ENCODE measurements around the gene PALLD. TPM values are rescaled to one million over a fixed set of nuclear protein-coding genes. Genes with fewer than 3 reads are reported as not detected.
"Not testable (repeated sequence)": the region's sequence is repeated elsewhere in the genome, so short reads cannot be mapped to it uniquely, and the experiment has no call there.

PALLD gene
- total RNA-seq, 3 donors from 2014 or later: 0.94 to 2.4 (median 1.2) TPM

DNA sequence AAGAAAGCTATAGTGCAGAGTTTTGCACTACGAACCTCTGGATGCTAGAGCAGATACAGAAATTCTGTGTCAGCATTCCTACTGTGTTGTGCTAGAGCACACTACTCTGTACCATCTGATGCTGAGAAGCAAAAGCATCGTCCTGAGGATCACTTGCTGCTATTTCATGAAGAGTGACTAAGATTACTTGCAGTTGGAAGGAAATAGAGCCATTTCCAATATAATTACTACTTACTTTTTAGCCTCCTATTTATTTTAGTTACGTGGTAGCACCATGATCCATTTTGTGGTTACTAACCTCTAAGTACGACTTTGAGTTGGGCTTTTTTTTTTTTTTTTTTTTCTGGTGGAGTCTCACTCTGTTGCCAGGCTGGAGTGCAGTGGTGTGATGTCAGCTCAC lies 226.7 kb downstream of the PALLD start:
- no peaks in the 10 kb centered on the region for H3K36me3 Mint-ChIP-seq (ENCODE audit: insufficient read depth)
- no peak overlapping the region for H3K4me3 Mint-ChIP-seq
- no peak for ATAC-seq
- peaks cover 8% of the 10 kb centered on the region for H3K4me1 Mint-ChIP-seq (ENCODE audit: low read depth)
- H3K9me3 Mint-ChIP-seq: no peaks in the 10 kb centered on the region
- no peak for DNase-seq
- H3K27me3 Mint-ChIP-seq (ENCODE audit: low read depth): peaks cover 18% of the 10 kb centered on the region

DNA sequence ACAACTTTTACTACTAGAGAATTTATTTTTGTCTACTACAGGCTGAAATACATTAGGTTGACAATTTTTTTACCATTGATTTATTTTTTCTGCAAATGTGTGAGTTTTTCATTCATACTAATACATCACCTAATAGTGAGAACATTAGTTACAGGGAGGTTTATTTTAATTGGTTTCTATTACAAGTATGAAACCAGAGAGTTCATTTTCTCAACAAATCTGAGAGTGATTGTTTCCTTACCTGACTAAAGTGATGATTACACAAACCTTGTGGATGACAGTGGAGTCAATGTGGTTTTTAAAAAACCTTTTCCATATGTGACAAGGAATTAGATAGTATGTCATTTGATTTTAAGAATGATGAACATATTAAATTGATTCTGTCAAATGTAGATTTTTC lies 227.4 kb downstream of the PALLD start:
- H3K9me3 Mint-ChIP-seq: no peaks in the 10 kb centered on the region
- no peak overlapping the region for H3K4me3 Mint-ChIP-seq
- no peak for ATAC-seq
- H3K36me3 Mint-ChIP-seq (ENCODE audit: insufficient read depth): no peaks in the 10 kb centered on the region
- peaks cover 8% of the 10 kb centered on the region for H3K4me1 Mint-ChIP-seq (ENCODE audit: low read depth)
- no peak for DNase-seq
- peaks cover 18% of the 10 kb centered on the region for H3K27me3 Mint-ChIP-seq (ENCODE audit: low read depth)

DNA sequence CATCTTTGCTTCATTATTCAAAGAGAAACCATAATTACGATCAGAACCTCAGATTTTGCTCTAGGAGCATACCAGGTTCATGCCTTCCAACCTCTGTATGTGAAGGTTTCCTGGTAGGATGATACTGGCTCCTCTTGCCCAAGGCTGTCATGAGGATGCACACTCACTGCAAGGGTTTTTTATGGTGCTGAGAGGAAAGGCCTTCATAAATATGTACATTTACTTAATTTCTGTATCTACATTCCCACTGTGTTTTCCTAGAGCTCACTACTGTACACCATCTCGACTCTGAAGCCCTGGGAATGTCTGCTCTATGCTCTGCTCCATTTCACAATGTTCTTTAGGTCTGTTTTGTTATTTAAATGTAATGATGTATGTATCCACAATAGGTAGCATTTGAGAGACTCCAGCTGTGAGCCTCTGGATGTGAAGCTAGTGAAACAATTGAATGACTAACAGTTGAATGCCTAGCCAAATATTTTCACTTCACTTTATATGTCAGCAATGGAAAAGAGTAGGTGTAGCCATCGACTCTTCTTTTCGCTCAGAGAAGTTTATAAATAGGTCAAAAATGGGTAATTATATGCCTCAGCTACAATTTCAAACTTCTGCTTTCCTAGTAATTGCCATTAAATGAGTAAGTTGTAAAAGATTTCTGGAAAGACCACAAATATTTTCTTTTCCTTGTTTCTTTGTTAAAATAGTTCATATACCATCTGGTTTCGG lies 228.0 kb downstream of the PALLD start:
- peaks cover 18% of the 10 kb centered on the region for H3K27me3 Mint-ChIP-seq (ENCODE audit: low read depth)
- H3K4me3 Mint-ChIP-seq: no peak overlapping the region
- no peaks in the 10 kb centered on the region for H3K9me3 Mint-ChIP-seq
- H3K36me3 Mint-ChIP-seq (ENCODE audit: insufficient read depth): no peaks in the 10 kb centered on the region
- DNase-seq: no peak
- no peak for ATAC-seq
- H3K4me1 Mint-ChIP-seq (ENCODE audit: low read depth): peaks cover 8% of the 10 kb centered on the region

DNA sequence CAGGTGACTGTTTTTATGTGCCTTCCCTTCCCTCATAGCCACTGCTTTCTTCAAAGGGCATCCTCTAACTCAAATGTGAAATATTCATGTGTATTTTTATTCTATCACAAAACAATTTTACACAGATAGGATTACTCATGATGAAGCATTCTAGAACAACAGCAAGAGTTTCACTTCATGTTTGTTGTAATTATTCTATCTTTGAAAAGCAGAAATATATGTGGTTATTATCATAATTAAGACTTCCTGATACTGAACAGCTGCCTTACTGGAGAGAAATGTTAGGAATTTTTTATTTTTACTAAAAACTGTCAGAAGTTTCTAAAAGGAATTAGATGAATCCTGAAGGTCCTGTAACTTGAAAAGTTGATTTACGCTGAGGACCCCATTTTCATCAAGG lies 229.1 kb downstream of the PALLD start:
- DNase-seq (no peak), ATAC-seq (no peak)
- Mint-ChIP-seq H3K4me3 (no peak overlapping the region), H3K36me3 (ENCODE audit: insufficient read depth) (no peaks in the 10 kb centered on the region), H3K27me3 (ENCODE audit: low read depth) (peaks cover 18% of the 10 kb centered on the region), H3K9me3 (no peaks in the 10 kb centered on the region), H3K4me1 (ENCODE audit: low read depth) (peaks cover 8% of the 10 kb centered on the region)

DNA sequence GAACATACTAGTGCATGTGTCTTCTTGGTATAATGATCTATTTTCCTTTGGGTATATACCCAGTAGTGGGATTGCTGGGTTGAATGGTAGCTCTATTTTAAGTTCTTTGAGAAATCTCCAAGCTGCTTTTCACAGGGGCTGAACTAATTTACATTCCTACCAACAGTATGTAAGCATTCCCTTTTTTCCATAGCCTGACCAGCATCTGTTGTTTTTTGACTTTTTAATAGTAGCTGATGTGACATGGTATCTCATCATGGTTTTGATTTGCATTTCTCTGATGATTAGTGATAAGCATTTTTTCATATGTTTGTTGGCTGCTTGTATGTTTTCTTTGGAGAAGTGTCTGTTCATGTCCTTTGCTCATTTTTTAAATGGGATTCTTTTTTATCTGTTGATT lies 230.3 kb downstream of the PALLD start:
- not testable (repeated sequence) for H3K4me3 Mint-ChIP-seq; H3K36me3 Mint-ChIP-seq (ENCODE audit: insufficient read depth); H3K9me3 Mint-ChIP-seq; H3K4me1 Mint-ChIP-seq (ENCODE audit: low read depth); DNase-seq; ATAC-seq
- H3K27me3 Mint-ChIP-seq (ENCODE audit: low read depth): peaks cover 15% of the 10 kb centered on the region

DNA sequence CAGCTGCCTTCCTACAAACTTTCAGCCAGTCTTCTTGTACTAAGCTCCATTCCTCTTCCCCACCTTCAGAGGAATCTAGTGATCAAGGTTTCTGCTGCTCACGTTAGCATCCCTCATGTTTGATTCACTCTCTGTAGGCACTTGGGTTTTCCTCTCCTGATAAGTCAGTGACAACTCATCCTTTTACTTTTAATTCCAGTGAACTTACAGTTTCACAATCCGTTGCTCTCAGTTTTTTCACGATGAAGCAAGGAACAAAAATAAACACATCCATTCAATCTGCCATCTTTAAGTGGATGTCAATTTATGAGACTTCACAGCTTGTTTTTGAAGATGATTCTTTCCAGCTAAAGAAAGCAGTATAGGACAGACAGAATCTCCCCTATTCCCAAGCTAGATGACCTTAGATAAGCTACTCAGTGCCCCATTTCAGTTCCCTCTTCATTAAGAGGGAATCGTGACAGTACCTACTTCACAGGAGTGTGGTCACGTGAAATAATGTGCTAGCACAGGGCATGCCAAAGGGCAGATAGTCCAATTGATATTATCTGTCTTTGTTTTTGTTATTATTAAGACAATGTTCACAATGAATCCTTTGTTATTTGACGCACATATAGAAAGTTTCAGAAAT lies 234.3 kb downstream of the PALLD start:
- Mint-ChIP-seq H3K36me3 (ENCODE audit: insufficient read depth) (no peaks in the 10 kb centered on the region), H3K4me1 (ENCODE audit: low read depth) (no peaks in the 10 kb centered on the region), H3K4me3 (no peak overlapping the region), H3K9me3 (no peaks in the 10 kb centered on the region), H3K27me3 (ENCODE audit: low read depth) (peaks cover 11% of the 10 kb centered on the region)
- DNase-seq (no peak), ATAC-seq (no peak)

DNA sequence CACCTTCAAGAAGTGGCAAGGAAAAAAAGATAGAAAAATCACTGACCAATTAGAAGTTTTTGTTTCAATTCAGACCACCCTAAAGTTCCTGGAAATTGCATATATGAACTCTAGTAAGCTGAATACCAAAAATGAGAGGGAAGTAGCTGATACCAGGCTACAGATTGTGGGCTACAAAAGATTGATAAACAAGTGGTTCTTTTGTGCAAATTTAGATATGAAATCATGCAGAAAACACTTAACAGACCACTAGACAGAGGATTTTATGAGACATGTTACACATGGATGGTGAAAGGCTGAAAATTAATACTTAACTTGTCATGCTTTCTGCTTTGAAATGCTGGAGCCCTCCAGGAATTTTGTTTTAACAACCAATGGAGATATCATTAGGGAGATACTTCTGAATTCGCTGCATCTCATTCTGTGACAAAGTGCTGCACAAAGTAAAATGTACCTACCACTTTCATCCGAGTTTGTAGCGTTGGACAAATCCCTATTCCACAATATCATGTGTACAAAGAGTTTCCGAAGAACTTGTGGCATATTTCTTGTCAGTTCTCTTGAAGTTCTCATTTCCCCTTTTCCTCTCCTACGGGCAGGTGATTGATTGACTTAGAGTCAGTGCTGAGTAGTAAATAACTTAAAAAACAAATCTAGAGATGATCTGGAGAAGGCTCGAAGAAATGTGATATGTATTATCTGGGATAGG lies 235.0 kb downstream of the PALLD start:
- H3K4me3 Mint-ChIP-seq: no peak overlapping the region
- H3K36me3 Mint-ChIP-seq (ENCODE audit: insufficient read depth): no peaks in the 10 kb centered on the region
- no peaks in the 10 kb centered on the region for H3K9me3 Mint-ChIP-seq
- no peaks in the 10 kb centered on the region for H3K4me1 Mint-ChIP-seq (ENCODE audit: low read depth)
- ATAC-seq (no peak), DNase-seq (no peak)
- peaks cover 6% of the 10 kb centered on the region for H3K27me3 Mint-ChIP-seq (ENCODE audit: low read depth)

DNA sequence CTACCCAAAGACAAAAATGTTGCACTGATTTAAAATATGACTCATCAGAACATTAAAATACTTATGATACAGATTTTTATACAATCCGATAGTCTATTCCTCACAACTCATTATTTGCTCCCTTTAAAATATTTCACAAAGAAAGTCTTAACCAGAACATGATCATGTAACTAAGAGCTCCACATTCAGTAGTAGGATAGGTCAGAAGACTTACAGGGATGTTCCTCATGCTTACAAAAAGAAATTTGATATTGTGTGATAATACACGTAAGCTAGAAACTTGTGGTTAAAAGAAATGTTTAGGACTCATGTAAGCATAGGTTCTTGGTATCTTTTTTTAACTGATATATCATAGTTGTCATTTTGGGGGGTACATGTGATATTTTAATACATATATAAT lies 235.9 kb downstream of the PALLD start:
- H3K4me1 Mint-ChIP-seq (ENCODE audit: low read depth): no peaks in the 10 kb centered on the region
- no peaks in the 10 kb centered on the region for H3K9me3 Mint-ChIP-seq
- no peaks in the 10 kb centered on the region for H3K36me3 Mint-ChIP-seq (ENCODE audit: insufficient read depth)
- DNase-seq (no peak), ATAC-seq (no peak)
- H3K27me3 Mint-ChIP-seq (ENCODE audit: low read depth): peaks cover 6% of the 10 kb centered on the region
- H3K4me3 Mint-ChIP-seq: no peak overlapping the region

DNA sequence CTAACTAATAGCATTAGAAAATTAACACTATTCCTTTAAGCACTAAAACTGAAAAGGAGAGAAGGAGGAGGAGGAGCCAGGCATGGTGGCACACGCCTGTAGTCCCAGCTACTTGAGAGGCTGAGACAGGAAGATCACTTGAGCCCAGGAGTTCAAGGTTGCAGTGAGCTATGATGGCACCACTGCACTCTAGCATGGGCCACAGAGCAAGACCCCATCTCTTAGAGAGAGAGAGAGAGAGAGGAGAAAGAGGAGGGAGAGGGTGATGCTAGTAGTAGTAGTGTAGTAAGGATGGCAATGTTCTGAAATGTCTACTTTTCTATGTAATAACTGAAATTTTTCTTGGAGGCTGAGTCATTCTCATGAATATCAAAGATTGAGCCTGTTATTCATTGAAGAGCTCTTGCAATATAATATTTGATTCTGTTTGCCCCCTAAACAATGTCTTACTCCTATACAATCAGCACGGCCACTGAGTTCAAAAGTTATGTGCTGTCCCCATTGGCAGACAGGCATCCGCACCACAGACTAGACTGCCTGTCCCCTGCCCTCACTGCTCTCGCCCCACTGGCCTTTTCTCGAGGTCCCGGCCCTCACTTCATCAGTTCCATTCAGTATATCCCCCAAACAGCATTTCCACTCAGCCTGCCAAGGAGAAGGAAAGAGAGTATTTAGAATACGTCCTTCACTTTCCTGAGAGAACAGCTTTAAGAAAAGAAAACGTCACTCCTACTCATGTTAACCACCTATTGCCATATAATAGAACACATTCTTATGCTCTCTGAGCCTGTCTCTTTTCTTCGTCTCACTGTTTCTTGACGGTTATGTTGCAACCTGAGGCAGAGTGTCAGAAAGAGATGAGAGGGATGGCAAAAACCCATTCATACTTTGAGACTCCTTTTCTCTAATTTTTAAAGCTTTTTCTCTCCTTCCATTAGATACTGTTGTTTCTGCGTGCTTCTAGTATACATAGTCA lies 238.1 kb downstream of the PALLD start:
- Mint-ChIP-seq H3K4me1 (ENCODE audit: low read depth) (no peaks in the 10 kb centered on the region), H3K9me3 (no peaks in the 10 kb centered on the region), H3K36me3 (ENCODE audit: insufficient read depth) (no peaks in the 10 kb centered on the region), H3K27me3 (ENCODE audit: low read depth) (peaks cover 2% of the 10 kb centered on the region), H3K4me3 (no peak overlapping the region)
- no peak for DNase-seq
- no peak for ATAC-seq

DNA sequence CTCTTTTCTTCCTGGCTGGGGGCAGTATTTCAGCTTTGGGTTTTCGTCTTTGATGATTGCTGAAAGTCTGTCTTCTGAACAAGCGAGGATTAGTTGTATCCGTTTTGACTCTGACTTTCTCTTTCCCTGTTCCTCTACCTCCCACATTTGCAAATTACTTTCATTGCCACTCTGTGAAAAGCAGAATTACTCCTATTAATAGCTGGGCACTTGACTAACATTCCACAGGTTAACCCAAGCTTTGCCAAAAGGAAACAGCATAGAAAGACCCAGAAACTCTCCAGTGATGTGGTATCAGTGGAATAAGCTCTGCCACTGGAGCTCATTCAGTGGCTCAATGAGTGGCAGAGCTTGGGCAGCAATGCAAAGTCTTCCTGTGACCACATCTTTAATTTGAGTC lies 238.9 kb downstream of the PALLD start:
- H3K9me3 Mint-ChIP-seq: no peaks in the 10 kb centered on the region
- ATAC-seq (no peak), DNase-seq (no peak)
- no peaks in the 10 kb centered on the region for H3K36me3 Mint-ChIP-seq (ENCODE audit: insufficient read depth)
- no peak overlapping the region for H3K4me3 Mint-ChIP-seq
- no peaks in the 10 kb centered on the region for H3K4me1 Mint-ChIP-seq (ENCODE audit: low read depth)
- peaks cover 2% of the 10 kb centered on the region for H3K27me3 Mint-ChIP-seq (ENCODE audit: low read depth)

DNA sequence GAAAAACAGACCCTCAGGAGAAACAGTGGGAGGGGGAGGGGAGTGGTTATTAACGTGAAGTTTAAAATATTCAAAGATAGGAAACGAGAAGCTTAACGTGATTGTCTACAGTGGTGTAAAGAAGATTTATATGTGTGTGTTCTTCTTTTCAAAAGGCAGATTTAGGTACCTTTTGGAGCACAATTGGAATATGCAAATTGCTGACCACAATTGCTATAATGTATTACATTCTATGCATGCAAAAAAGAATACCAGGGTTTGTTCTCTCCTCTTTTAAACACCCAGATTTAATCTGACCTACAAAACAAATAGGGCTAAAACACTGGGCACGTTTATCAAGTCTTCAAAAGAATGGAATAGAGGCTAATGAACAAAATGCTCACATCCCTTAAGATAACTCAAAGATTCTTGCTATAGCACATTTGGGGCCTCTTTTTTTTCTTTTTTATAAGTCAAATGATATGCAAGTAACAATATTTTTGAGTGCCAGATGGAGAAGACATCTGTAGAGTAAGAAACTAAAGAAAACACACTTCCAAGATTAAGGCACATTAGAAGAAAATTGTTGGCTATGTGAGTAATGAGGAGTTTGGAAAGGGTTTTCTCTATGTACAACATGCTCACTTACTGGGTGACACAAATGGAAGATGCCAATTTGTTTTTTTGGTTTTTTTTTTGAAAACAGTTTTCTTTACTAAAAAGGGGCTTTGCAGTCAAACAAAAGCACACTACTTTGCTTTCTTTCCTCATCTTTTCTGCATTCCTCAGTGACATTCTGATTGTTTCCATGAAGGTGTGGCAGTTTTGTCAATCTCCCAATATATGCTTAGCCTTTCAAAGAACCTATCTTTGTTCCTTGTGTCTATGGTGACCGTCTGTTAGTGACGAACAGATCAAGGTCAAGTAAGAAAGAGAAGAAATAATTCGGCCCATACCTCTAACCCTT lies 240.3 kb downstream of the PALLD start:
- Mint-ChIP-seq H3K36me3 (ENCODE audit: insufficient read depth) (no peaks in the 10 kb centered on the region), H3K4me3 (no peak overlapping the region)

DNA sequence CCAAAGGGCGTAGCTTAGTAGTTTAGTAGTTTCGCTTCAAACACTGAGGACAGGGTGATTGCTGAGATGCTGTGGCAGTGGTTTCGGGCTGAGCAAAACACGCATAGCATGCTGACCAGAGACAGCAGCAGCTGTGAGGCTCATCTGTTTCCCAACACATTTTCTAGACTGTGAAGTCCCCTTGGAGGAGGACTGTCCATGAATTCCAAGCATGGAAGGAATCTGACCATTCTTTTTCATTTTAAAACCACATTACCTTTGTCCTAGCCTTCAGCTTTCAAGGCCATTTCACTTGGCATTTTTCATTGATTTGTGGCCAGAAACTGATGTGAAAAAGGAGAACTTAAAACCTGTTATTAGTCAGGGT lies 240.9 kb downstream of the PALLD start:
- H3K9me3 Mint-ChIP-seq: no peaks in the 10 kb centered on the region
- no peaks in the 10 kb centered on the region for H3K36me3 Mint-ChIP-seq (ENCODE audit: insufficient read depth)
- H3K27me3 Mint-ChIP-seq (ENCODE audit: low read depth): peaks cover 5% of the 10 kb centered on the region
- H3K4me3 Mint-ChIP-seq: no peak overlapping the region
- DNase-seq (no peak), ATAC-seq (no peak)
- no peaks in the 10 kb centered on the region for H3K4me1 Mint-ChIP-seq (ENCODE audit: low read depth)

More for the DNA sequence above, 240.3 kb downstream of the PALLD start:
- no peak for ATAC-seq
- H3K4me1 Mint-ChIP-seq (ENCODE audit: low read depth): no peaks in the 10 kb centered on the region
- no peak for DNase-seq
- H3K9me3 Mint-ChIP-seq: no peaks in the 10 kb centered on the region
- H3K27me3 Mint-ChIP-seq (ENCODE audit: low read depth): peaks cover 5% of the 10 kb centered on the region

DNA sequence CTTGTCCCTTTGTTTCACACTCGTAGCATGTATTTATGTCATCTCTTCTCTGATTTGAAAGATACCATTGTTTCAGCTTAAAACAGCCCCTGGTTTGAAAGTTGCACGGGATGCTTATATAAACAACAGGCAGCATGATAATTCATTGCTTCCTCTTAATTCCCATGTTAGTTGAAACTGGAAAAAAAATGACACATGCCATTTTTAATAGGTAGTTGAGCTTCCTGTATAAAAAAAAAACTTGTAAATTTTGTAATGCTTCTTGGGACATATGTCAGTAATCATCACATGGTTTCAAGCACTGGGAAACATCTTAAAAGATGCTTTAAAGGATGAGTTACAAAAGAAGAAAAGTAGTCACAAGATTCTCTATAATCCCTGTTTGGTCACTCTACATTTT lies 243.0 kb downstream of the PALLD start:
- Mint-ChIP-seq H3K36me3 (ENCODE audit: insufficient read depth) (no peaks in the 10 kb centered on the region), H3K9me3 (no peaks in the 10 kb centered on the region), H3K4me3 (no peak overlapping the region), H3K27me3 (ENCODE audit: low read depth) (peaks cover 8% of the 10 kb centered on the region), H3K4me1 (ENCODE audit: low read depth) (no peaks in the 10 kb centered on the region)
- no peak for ATAC-seq
- no peak for DNase-seq
